Adipose tissue (tissue), 3 donors: Measurements from ENCODE around the gene ERI3. TPM values are rescaled to one million over a fixed set of nuclear protein-coding genes. Genes with fewer than 3 reads are reported as not detected.

Experiments used
- H3K27ac ChIP-seq: one replicate; pipeline ENCODE4 v1.5.1; 2013; ENCODE audit warnings: low read depth, low read length
- WGBS, 3 donors: extraction: QIAGEN DNeasy Blood & Tissue Kit; methylation state at CpG; one replicate each; pipeline ENCODE4 v1.1.7; 2013; 5-methylcytosine and 5-hydroxymethylcytosine counted together
- polyA plus RNA-seq, 3 donors: library from polyadenylated mRNA; stranded (reverse); fragments of 200-250 nt; gene quantifications; one replicate each; pipeline ENCODE4 v1.2.3, GENCODE V29; 2013
- donor health status: healthy with polysubstance abuse.
- donor health status: Bipolar disorder and iron deficiency.
- donor health status: healthy.

ERI3 gene
- polyA plus RNA-seq, 3 donors: 23.1 to 36.3 (median 33.3) TPM

- H3K27ac ChIP-seq: no peak overlapping the region
- 85 to 89% (median 89%) methylated on average over 7 of the region's 7 CpGs for WGBS, 3 donors
These were observed 58.3 kb downstream of the ERI3 start for GRCh38 chr1:44296806-44297205.

GRCh38 chr1:44296086-44296485, 59.0 kb downstream of the ERI3 start:
- H3K27ac ChIP-seq: no peak overlapping the region
- WGBS, 3 donors: 88 to 93% (median 91%) methylated on average over 6 of the region's 6 CpGs

- H3K27ac ChIP-seq: no peak overlapping the region
- 67 to 74% (median 71%) methylated on average over 4 of the region's 4 CpGs for WGBS, 3 donors
These were observed 60.5 kb downstream of the ERI3 start for GRCh38 chr1:44294588-44295007.

GRCh38 chr1:44293761-44294315, 61.2 kb downstream of the ERI3 start:
- no peak overlapping the region for H3K27ac ChIP-seq
- WGBS, 3 donors: 14 to 55% (median 46%) methylated on average over 9 of the region's 9 CpGs

- 92 to 98% (median 93%) methylated on average over 10 of the region's 10 CpGs for WGBS, 3 donors
- H3K27ac ChIP-seq: no peak overlapping the region
These were observed 62.4 kb downstream of the ERI3 start for GRCh38 chr1:44292651-44293050.

- 67 to 76% (median 75%) methylated on average over 11 of the region's 11 CpGs for WGBS, 3 donors
These were observed 64.6 kb downstream of the ERI3 start for GRCh38 chr1:44290250-44291094.

GRCh38 chr1:44289530-44289929, 65.5 kb downstream of the ERI3 start:
- 65 to 89% (median 83%) methylated on average over 7 of the region's 7 CpGs for WGBS, 3 donors
- H3K27ac ChIP-seq: no peak overlapping the region

More at GRCh38 chr1:44290250-44291094, 64.6 kb downstream of the ERI3 start:
- H3K27ac ChIP-seq: no peak overlapping the region

GRCh38 chr1:44288883-44289282, 66.2 kb downstream of the ERI3 start:
- H3K27ac ChIP-seq: no peak overlapping the region
- 95 to 97% (median 96%) methylated on average over 4 of the region's 4 CpGs for WGBS, 3 donors

- WGBS, 3 donors: 86 to 95% (median 88%) methylated on average over 2 of the region's 2 CpGs
- H3K27ac ChIP-seq: no peak overlapping the region
These were observed 70.9 kb downstream of the ERI3 start for GRCh38 chr1:44284184-44284583.

- no peak overlapping the region for H3K27ac ChIP-seq
- WGBS, 3 donors: 76 to 96% (median 96%) methylated on average over 3 of the region's 3 CpGs
These were observed 71.4 kb downstream of the ERI3 start for GRCh38 chr1:44283524-44284173.

- 77 to 93% (median 88%) methylated on average over 8 of the region's 8 CpGs for WGBS, 3 donors
- H3K27ac ChIP-seq: no peak overlapping the region
These were observed 72.2 kb downstream of the ERI3 start for GRCh38 chr1:44282704-44283426.

GRCh38 chr1:44281962-44282703, 72.9 kb downstream of the ERI3 start:
- no peak overlapping the region for H3K27ac ChIP-seq
- WGBS, 3 donors: 28 to 87% (median 47%) methylated on average over 1 of the region's 1 CpG

- H3K27ac ChIP-seq: no peak overlapping the region
- 86 to 97% (median 91%) methylated on average over 2 of the region's 2 CpGs for WGBS, 3 donors
These were observed 78.2 kb downstream of the ERI3 start for GRCh38 chr1:44276901-44277300.

- H3K27ac ChIP-seq: no peak overlapping the region
- 30 to 51% (median 42%) methylated on average over 3 of the region's 3 CpGs for WGBS, 3 donors
These were observed 79.1 kb downstream of the ERI3 start for GRCh38 chr1:44275991-44276405.

- H3K27ac ChIP-seq: no peak overlapping the region
- WGBS, 3 donors: 58 to 64% (median 60%) methylated on average over 6 of the region's 6 CpGs
These were observed 79.6 kb downstream of the ERI3 start for GRCh38 chr1:44275296-44275962.

GRCh38 chr1:44273560-44274350, 81.3 kb downstream of the ERI3 start:
- WGBS, 3 donors: 94 to 98% (median 94%) methylated on average over 6 of the region's 6 CpGs
- H3K27ac ChIP-seq: no peak overlapping the region

- H3K27ac ChIP-seq: no peak overlapping the region
- 81 to 94% (median 90%) methylated on average over 3 of the region's 3 CpGs for WGBS, 3 donors
These were observed 82.1 kb downstream of the ERI3 start for GRCh38 chr1:44272992-44273391.
